Heart left ventricle (tissue), 13 donors: Measurements from ENCODE around the gene CEMIP2.

ENCODE experiments used
- POLR2A ChIP-seq, 2 donors: fragments of 450-650 bp; IDR thresholded peaks; one replicate each; pipeline ENCODE4 v1.6.1; 2017; ENCODE audit warnings: antibody characterized with exemption in 2 of 2, mild to moderate bottlenecking in 2 of 2, moderate library complexity in 2 of 2
- TF ChIP-seq, protein P1 (sequence below), 12 donors: fragments of 200-600 bp; sonication (generic) in 4 of 12; IDR thresholded peaks; one replicate each; pipeline versions ENCODE4 v1.5.0 to v1.8.0; 2018 to 2022; ENCODE audit warnings: antibody characterized with exemption in 12 of 12, mild to moderate bottlenecking in 5 of 12
- donor health status: ischemic (EF 13 %, LVEDD 7.1; RV severe dilation, severe dysfunction).
- donor health status: DM: no; HTN: yes; CAD: no.
- donor health status: DM: no; HTN: no; CAD: no.
- donor health status: ischemic (EF 25% LVEDD 6.9; RV normal size, moderate dysfunction).
- donor health status: ischemic (EF 25% LVEDD 5.7; RV mildly dilated, moderate dysfunction).
- donor health status: ischemic (EF 35%, LVEDD 5.7; RV mildly dilated, moderate dysfunction).
- donor health status: nonischemic (EF 11% LVEDD 7.7; RV severe dilation, severe dysfunction).
- donor health status: DM: yes; HTN: yes; CAD: no.
- donor health status: PGD.
- donor health status: ischemic (EF 29% LVEDD 5.4; RV normal size, mild dysfunction).
- donor health status: nonischemic (EF 23%, LVEDD 6.1; RV moderate dilation, normal function).

DNA sequence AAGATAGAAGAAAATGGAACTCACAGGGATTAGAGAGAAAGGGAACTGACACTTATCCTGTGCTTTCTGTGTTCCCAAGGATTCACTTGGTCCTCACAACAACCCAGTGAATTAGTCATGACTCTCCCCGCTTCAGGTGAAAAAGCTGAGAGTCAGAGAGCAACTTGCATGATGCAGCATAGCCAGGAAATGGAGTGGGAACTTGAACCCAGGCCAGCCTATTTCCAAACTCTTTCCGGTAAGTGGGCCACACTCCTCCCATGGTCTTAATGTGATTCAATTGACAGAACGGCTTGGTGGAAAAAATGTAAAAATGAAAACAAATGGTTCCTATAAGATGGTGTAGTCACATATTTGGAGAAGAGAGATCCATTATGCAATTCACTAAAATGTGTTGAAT is 45.9 kb upstream of the CEMIP2 start:
- TF ChIP-seq, protein P1, sequence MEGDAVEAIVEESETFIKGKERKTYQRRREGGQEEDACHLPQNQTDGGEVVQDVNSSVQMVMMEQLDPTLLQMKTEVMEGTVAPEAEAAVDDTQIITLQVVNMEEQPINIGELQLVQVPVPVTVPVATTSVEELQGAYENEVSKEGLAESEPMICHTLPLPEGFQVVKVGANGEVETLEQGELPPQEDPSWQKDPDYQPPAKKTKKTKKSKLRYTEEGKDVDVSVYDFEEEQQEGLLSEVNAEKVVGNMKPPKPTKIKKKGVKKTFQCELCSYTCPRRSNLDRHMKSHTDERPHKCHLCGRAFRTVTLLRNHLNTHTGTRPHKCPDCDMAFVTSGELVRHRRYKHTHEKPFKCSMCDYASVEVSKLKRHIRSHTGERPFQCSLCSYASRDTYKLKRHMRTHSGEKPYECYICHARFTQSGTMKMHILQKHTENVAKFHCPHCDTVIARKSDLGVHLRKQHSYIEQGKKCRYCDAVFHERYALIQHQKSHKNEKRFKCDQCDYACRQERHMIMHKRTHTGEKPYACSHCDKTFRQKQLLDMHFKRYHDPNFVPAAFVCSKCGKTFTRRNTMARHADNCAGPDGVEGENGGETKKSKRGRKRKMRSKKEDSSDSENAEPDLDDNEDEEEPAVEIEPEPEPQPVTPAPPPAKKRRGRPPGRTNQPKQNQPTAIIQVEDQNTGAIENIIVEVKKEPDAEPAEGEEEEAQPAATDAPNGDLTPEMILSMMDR (IDR thresholded peaks at IDR 0.05), result no peak
- no peak for TF ChIP-seq POLR2A (IDR thresholded peaks at IDR 0.05)
